Neural cell (in vitro differentiated cells): ENCODE results near the gene GRIK2.

Experiments
- POLR2AphosphoS5 ChIP-seq: IDR thresholded peaks from 2 replicates; pipeline ENCODE4 v1.6.1; 2012
- REST ChIP-seq: IDR thresholded peaks from 2 replicates; pipeline ENCODE4 v1.6.1; 2012; ENCODE audit warnings: borderline replicate concordance

DNA sequence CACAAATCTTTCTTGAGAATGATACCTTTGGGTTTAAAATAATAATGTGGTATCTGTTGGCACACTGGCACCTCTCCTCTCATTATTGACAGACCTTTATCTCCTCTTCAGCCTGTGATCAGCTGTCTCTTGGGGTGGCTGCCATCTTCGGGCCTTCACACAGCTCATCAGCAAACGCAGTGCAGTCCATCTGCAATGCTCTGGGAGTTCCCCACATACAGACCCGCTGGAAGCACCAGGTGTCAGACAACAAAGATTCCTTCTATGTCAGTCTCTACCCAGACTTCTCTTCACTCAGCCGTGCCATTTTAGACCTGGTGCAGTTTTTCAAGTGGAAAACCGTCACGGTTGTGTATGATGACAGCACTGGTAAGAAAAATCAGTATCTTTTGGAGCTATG is 232.8 kb downstream of the GRIK2 start:
- TF ChIP-seq POLR2AphosphoS5, result no peak
- TF ChIP-seq REST, result no peak
